HEK293 (cell line): ENCODE results near the gene DGCR8.

Experiments used
- CTCF ChIA-PET: fragments of 350-600 bp; formaldehyde crosslinking; extraction: SDS; loops from one replicate; lab custom pipeline; 2021; ENCODE audit warnings: antibody characterized with exemption; lab: Yijun Ruan, JAX
- POLR2A ChIA-PET: fragments of 300-600 bp; formaldehyde crosslinking; extraction: SDS; loops from one replicate; lab custom pipeline; 2020; ENCODE audit warnings: antibody characterized with exemption, inconsistent platforms; lab: Yijun Ruan, JAX
- H3K27ac ChIP-seq: fragments of 200-500 bp; sonication (Bioruptor generic); 2 replicates; pipeline ENCODE4 v1.5.1; 2014; ENCODE audit warnings: low read depth, low read length, control low read depth, inconsistent platforms; ENCODE audit errors: extremely low read depth
- H3K36me3 ChIP-seq, 2 experiments: fragments of 200-500 bp in 1 of 2; sonication (Bioruptor generic) in 1 of 2; 1 replicate in 1 of 2; 2 replicates in 1 of 2; pipeline ENCODE4 v1.5.1; 2014 to 2017; ENCODE audit warnings: inconsistent platforms in 2 of 2, low read length in 2 of 2; ENCODE audit not compliant: control insufficient read depth in 2 of 2, insufficient read depth in 1 of 2
- H3K4me1 ChIP-seq: fragments of 200-500 bp; sonication (Bioruptor generic); 2 replicates; pipeline ENCODE4 v1.5.1; 2014; ENCODE audit warnings: mild to moderate bottlenecking, low read length, inconsistent platforms; ENCODE audit not compliant: control insufficient read depth, insufficient read depth
- H3K4me3 ChIP-seq: 2 replicates; pipeline ENCODE4 v1.5.1; 2011; ENCODE audit warnings: low read depth, mild to moderate bottlenecking, control low read depth, low read length, moderate library complexity
- H3K9me3 ChIP-seq: fragments of 200-500 bp; sonication (Bioruptor generic); 2 replicates; pipeline ENCODE4 v1.5.1; 2014; ENCODE audit warnings: low read depth, low read length, inconsistent platforms; ENCODE audit not compliant: control insufficient read depth, insufficient read depth
- BCL11A ChIP-seq: fragments of 450-650 bp; formaldehyde crosslinking; IDR thresholded peaks from 2 replicates; pipeline ENCODE4 v1.5.1; 2016; ENCODE audit warnings: low read depth, missing biosample characterization, missing genetic modification characterization
- EGR2 ChIP-seq: fragments of 450-650 bp; formaldehyde crosslinking; IDR thresholded peaks from 2 replicates; pipeline ENCODE4 v1.5.1; 2016; ENCODE audit warnings: low read depth, missing biosample characterization, missing genetic modification characterization
- HIC1 ChIP-seq: fragments of 450-650 bp; formaldehyde crosslinking; IDR thresholded peaks from 2 replicates; pipeline ENCODE4 v1.5.1; 2016; ENCODE audit warnings: missing biosample characterization, missing genetic modification characterization
- PRDM2 ChIP-seq: fragments of 450-650 bp; formaldehyde crosslinking; IDR thresholded peaks from 2 replicates; pipeline ENCODE4 v1.5.1; 2016; ENCODE audit warnings: missing biosample characterization, missing genetic modification characterization, borderline replicate concordance
- ZBTB17 ChIP-seq: fragments of 450-650 bp; formaldehyde crosslinking; IDR thresholded peaks from 2 replicates; pipeline ENCODE4 v1.5.1; 2016; ENCODE audit warnings: missing biosample characterization, missing genetic modification characterization
- ZFP37 ChIP-seq: fragments of 450-650 bp; formaldehyde crosslinking; IDR thresholded peaks from 2 replicates; pipeline ENCODE4 v1.5.1; 2016; ENCODE audit warnings: missing biosample characterization, missing genetic modification characterization
- ZIC2 ChIP-seq: fragments of 450-650 bp; formaldehyde crosslinking; IDR thresholded peaks from 2 replicates; pipeline ENCODE4 v1.5.1; 2016; ENCODE audit warnings: missing biosample characterization, missing genetic modification characterization
- ZNF202 ChIP-seq: fragments of 450-650 bp; formaldehyde crosslinking; IDR thresholded peaks from 2 replicates; pipeline ENCODE4 v1.5.1; 2016; ENCODE audit warnings: missing biosample characterization, missing genetic modification characterization, borderline replicate concordance
- ZNF266 ChIP-seq: fragments of 450-650 bp; formaldehyde crosslinking; IDR thresholded peaks from 2 replicates; pipeline ENCODE4 v1.5.1; 2016; ENCODE audit warnings: missing biosample characterization, missing genetic modification characterization, low read depth
- ZNF335 ChIP-seq: fragments of 450-650 bp; formaldehyde crosslinking; conservative IDR thresholded peaks from 2 replicates; pipeline ENCODE4 v1.5.1; 2016; ENCODE audit warnings: missing biosample characterization, missing genetic modification characterization
- ZNF341 ChIP-seq: fragments of 450-650 bp; formaldehyde crosslinking; IDR thresholded peaks from 2 replicates; pipeline ENCODE4; 2016; ENCODE audit warnings: low read depth, missing biosample characterization, missing genetic modification characterization
- ZNF362 ChIP-seq: fragments of 450-650 bp; formaldehyde crosslinking; IDR thresholded peaks from 2 replicates; pipeline ENCODE4 v1.5.1; 2016; ENCODE audit warnings: missing biosample characterization, missing genetic modification characterization
- ZNF37A ChIP-seq: fragments of 450-650 bp; IDR thresholded peaks from 2 replicates; pipeline ENCODE4 v1.5.1; 2018; ENCODE audit warnings: missing biosample characterization, missing genetic modification characterization
- ZNF548 ChIP-seq: fragments of 450-650 bp; formaldehyde crosslinking; IDR thresholded peaks from 2 replicates; pipeline ENCODE4 v1.5.1; 2016; ENCODE audit warnings: missing biosample characterization, missing genetic modification characterization
- ZNF626 ChIP-seq: fragments of 450-650 bp; sonication (Bioruptor Pico); formaldehyde crosslinking; IDR thresholded peaks from 2 replicates; pipeline ENCODE4 v1.5.1; 2018; ENCODE audit warnings: missing biosample characterization, missing genetic modification characterization, inconsistent platforms
- ZNF677 ChIP-seq: fragments of 450-650 bp; IDR thresholded peaks from 2 replicates; pipeline ENCODE4 v1.5.0; 2018; ENCODE audit warnings: missing biosample characterization, mild to moderate bottlenecking, missing genetic modification characterization, moderate library complexity

Gene DGCR8

GRCh38 chr22:20051927-20052308 is 28.1 kb upstream of the DGCR8 start (continued):
- TF ChIP-seq ZIC2 (tag by site-specific recombination) (no peak), ZNF548 (tag by site-specific recombination) (no peak), ZNF37A (no peak), ZNF677 (tag by site-specific recombination) (no peak)

- Histone ChIP-seq H3K27ac (no peak overlapping the region), H3K36me3 (peaks cover 0 to 59% of the 10 kb centered on the region in 2 experiments; a peak in 2 of 3 replicates), H3K4me1 (no peaks in the 10 kb centered on the region), H3K9me3 (no peaks in the 10 kb centered on the region), H3K4me3 (no peak overlapping the region)
- ChIA-PET CTCF (no interaction called here), POLR2A (no interaction called here)
- TF ChIP-seq HIC1 (tag by site-specific recombination) = 0 out of 2 replicates have a peak, but pooled peaks have one; percentile 14
- no peak for TF ChIP-seq BCL11A (tag by site-specific recombination)
- no peak for TF ChIP-seq ZNF266 (tag by site-specific recombination)
- TF ChIP-seq EGR2 (tag by site-specific recombination) = 0 out of 2 replicates have a peak, but pooled peaks have one; percentile 11
Observed at GRCh38 chr22:20052309-20053259, 27.5 kb upstream of the DGCR8 start.

GRCh38 chr22:20053407-20054033 is 26.5 kb upstream of the DGCR8 start:
- ChIA-PET POLR2A (no interaction called here), CTCF (interaction anchor here (0.6 kb wide), 1 partner anchor 89 kb away, joined by 3 read pairs; no protein-coding TSS in a partner anchor)
- Histone ChIP-seq H3K4me1 (no peaks in the 10 kb centered on the region), H3K9me3 (no peaks in the 10 kb centered on the region), H3K27ac (no peak overlapping the region), H3K36me3 (peaks cover 0 to 57% of the 10 kb centered on the region in 2 experiments; a peak in 2 of 3 replicates), H3K4me3 (no peak overlapping the region)
- TF ChIP-seq ZNF202 (no peak), ZNF341 (tag by site-specific recombination) (peak; percentile 81)

- H3K27ac ChIP-seq = no peak overlapping the region
- H3K36me3 ChIP-seq = peaks cover 0 to 54% of the 10 kb centered on the region in 2 experiments; a peak in 2 of 3 replicates
- H3K4me1 ChIP-seq = no peaks in the 10 kb centered on the region
- ChIA-PET POLR2A (no interaction called here), CTCF (interaction anchor here (0.6 kb wide), 1 partner anchor 89 kb away, joined by 3 read pairs; no protein-coding TSS in a partner anchor)
- no peak overlapping the region for H3K4me3 ChIP-seq
- H3K9me3 ChIP-seq = no peaks in the 10 kb centered on the region
- TF ChIP-seq ZNF362 (tag by site-specific recombination) (no peak), ZFP37 (no peak), ZNF335 (tag by site-specific recombination) (no peak), ZNF626 (tag by site-specific recombination) (no peak), PRDM2 (tag by site-specific recombination) (no peak), ZBTB17 (tag by site-specific recombination) (no peak)
Observed at GRCh38 chr22:20054034-20054427, 26.0 kb upstream of the DGCR8 start.
